MM.1S (cell line): ENCODE measurements around the gene ADCY4.

Source experiments
- DNase-seq: peaks from one replicate; pipeline ENCODE4 v3.0.0-alpha.2; 2015
- H2AFZ ChIP-seq: fragments of 300-600 bp; sonication (generic); 2 replicates; pipeline ENCODE4 v1.6.0; 2016; ENCODE audit warnings: antibody characterized with exemption, low read length
- H3F3A ChIP-seq: fragments of 300-600 bp; sonication (generic); 2 replicates; pipeline ENCODE4 v1.6.1; 2016; ENCODE audit warnings: mild to moderate bottlenecking, antibody characterized with exemption, low read length, moderate library complexity, mixed read lengths; ENCODE audit not compliant: insufficient read depth
- H3K27ac ChIP-seq: fragments of 300-600 bp; sonication (generic); 2 replicates; pipeline ENCODE4 v1.5.1; 2016; ENCODE audit warnings: mild to moderate bottlenecking, low read length
- H3K27me3 ChIP-seq: fragments of 300-600 bp; sonication (generic); replicated peaks from 2 replicates; pipeline ENCODE4 v1.6.0; 2016; ENCODE audit warnings: low read length; ENCODE audit not compliant: insufficient read depth
- H3K36me3 ChIP-seq: fragments of 300-600 bp; sonication (generic); replicated peaks from 2 replicates; pipeline ENCODE4 v1.6.1; 2016; ENCODE audit warnings: mild to moderate bottlenecking, low read length, mixed read lengths; ENCODE audit not compliant: insufficient read depth
- H3K4me1 ChIP-seq: fragments of 300-600 bp; sonication (generic); 2 replicates; pipeline ENCODE4 v1.6.1; 2016; ENCODE audit warnings: low read length, mixed read lengths
- H3K4me2 ChIP-seq: fragments of 300-600 bp; sonication (generic); 2 replicates; pipeline ENCODE4 v1.6.0; 2016; ENCODE audit warnings: low read depth, low read length
- H3K4me3 ChIP-seq: fragments of 300-600 bp; sonication (generic); 2 replicates; pipeline ENCODE4 v1.5.1; 2016; ENCODE audit warnings: low read length, mixed read lengths
- H3K79me2 ChIP-seq: fragments of 300-600 bp; sonication (generic); 2 replicates; pipeline ENCODE4 v1.6.1; 2016; ENCODE audit warnings: mixed run types, low read length, mixed read lengths
- H3K9ac ChIP-seq: fragments of 300-600 bp; sonication (generic); 2 replicates; pipeline ENCODE4 v1.6.1; 2016; ENCODE audit warnings: low read length, mixed read lengths
- H3K9me2 ChIP-seq: fragments of 300-600 bp; sonication (generic); replicated peaks from 2 replicates; pipeline ENCODE4 v1.6.1; 2016; ENCODE audit warnings: mild to moderate bottlenecking, low read length, mixed read lengths; ENCODE audit not compliant: insufficient read depth
- H3K9me3 ChIP-seq: fragments of 300-600 bp; sonication (generic); replicated peaks from 2 replicates; pipeline ENCODE4 v1.6.1; 2016; ENCODE audit warnings: mild to moderate bottlenecking, low read length, mixed read lengths; ENCODE audit not compliant: insufficient read depth
- H4K20me1 ChIP-seq: fragments of 300-600 bp; sonication (generic); 2 replicates; pipeline ENCODE4 v1.6.1; 2016; ENCODE audit warnings: mild to moderate bottlenecking, low read length, moderate library complexity, mixed read lengths; ENCODE audit not compliant: insufficient read depth
- EZH2 ChIP-seq: fragments of 300-600 bp; sonication (generic); optimal IDR thresholded peaks from 2 replicates; pipeline ENCODE3; 2017; ENCODE audit warnings: low read depth, mild to moderate bottlenecking, antibody characterized with exemption, low read length, mixed read lengths
- EZH2phosphoT487 ChIP-seq: fragments of 300-600 bp; sonication (generic); IDR thresholded peaks from 2 replicates; pipeline ENCODE4 v1.6.1; 2018; ENCODE audit warnings: antibody characterized with exemption, low read length
- TF ChIP-seq, protein P1 (sequence below): fragments of 300-600 bp; sonication (generic); IDR thresholded peaks from 2 replicates; pipeline ENCODE4 v1.5.1; 2016; ENCODE audit warnings: antibody characterized with exemption, low read length, mixed read lengths

ADCY4 gene

DNA sequence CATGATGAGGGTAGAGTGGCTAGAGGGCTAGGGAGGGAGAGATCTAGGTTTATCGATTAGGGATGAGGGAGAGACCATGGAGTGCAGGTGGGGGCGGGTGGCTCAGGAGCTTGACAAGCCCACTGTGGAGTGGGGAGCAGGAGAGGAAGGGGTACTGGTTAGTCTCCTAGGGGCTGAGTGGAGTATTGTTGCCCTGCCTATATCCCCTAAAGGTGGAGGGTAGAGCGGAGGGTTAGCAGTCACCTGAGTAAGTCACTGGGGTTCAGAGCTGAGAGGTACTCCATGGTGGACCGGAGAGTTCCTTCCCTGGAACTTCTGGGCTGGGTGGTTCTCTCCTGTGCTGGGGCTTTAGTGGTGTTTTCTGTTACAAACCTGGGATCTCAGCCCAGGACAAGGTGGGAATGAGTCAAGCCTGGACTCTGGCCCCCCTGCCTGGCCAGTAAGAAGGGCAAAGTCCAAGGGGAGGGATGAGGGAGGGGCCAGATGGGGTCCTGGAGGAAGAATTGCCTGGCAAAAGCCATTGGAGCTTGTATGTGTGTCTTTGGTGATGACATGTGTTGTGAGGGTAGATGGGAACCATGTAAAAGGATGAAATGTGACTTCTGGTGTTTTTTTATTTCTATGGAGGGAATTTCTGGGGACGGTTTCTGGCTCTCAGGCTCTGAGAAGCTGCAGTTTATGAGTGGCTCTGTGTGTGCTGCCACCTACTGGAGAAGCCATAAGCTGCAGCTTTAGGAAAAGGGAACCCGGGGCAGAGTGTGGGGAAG lies 27.1 kb downstream of the ADCY4 start, which contains the start of gene CIDEB:
TSS of gene CIDEB (minus strand) at position 403 of the 767 bp plus-strand sequence. CDS start at position 284, 119 bp downstream.
- Histone ChIP-seq H3K9ac (no peak within 1 kb of the TSS), H3K36me3 (no peaks in the 10 kb centered on the region), H3K27ac (no peak within 1 kb of the TSS), H3F3A (peaks cover 5% of the 10 kb centered on the region; the same call in 1 of the 2 replicates), H3K9me2 (no peaks in the 10 kb centered on the region), H3K79me2 (peaks cover 19% of the 10 kb centered on the region; the same call in 1 of the 2 replicates), H2AFZ (no peak within 1 kb of the TSS), H4K20me1 (no peaks in the 10 kb centered on the region), H3K4me2 (no peak within 1 kb of the TSS), H3K4me1 (peaks cover 17% of the 10 kb centered on the region), H3K27me3 (no peaks in the 10 kb centered on the region), H3K9me3 (no peaks in the 10 kb centered on the region), H3K4me3 (no peak within 1 kb of the TSS)
- peak; percentile 15 for DNase-seq
- TF ChIP-seq, protein P1, sequence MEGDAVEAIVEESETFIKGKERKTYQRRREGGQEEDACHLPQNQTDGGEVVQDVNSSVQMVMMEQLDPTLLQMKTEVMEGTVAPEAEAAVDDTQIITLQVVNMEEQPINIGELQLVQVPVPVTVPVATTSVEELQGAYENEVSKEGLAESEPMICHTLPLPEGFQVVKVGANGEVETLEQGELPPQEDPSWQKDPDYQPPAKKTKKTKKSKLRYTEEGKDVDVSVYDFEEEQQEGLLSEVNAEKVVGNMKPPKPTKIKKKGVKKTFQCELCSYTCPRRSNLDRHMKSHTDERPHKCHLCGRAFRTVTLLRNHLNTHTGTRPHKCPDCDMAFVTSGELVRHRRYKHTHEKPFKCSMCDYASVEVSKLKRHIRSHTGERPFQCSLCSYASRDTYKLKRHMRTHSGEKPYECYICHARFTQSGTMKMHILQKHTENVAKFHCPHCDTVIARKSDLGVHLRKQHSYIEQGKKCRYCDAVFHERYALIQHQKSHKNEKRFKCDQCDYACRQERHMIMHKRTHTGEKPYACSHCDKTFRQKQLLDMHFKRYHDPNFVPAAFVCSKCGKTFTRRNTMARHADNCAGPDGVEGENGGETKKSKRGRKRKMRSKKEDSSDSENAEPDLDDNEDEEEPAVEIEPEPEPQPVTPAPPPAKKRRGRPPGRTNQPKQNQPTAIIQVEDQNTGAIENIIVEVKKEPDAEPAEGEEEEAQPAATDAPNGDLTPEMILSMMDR, result peak; percentile 73
- no peak for TF ChIP-seq EZH2

GRCh38 chr14:24307156-24307574 lies 27.7 kb downstream of the ADCY4 start:
- TF ChIP-seq, protein P1, result no peak
- TF ChIP-seq EZH2 (no peak), EZH2phosphoT487 (no peak)
- Histone ChIP-seq H3K36me3 (no peaks in the 10 kb centered on the region), H3F3A (peaks cover 5% of the 10 kb centered on the region; the same call in 1 of the 2 replicates), H3K9me3 (no peaks in the 10 kb centered on the region), H4K20me1 (no peaks in the 10 kb centered on the region), H3K27ac (no peak overlapping the region), H3K4me1 (peaks cover 12% of the 10 kb centered on the region), H3K4me3 (no peak overlapping the region), H2AFZ (no peak overlapping the region), H3K27me3 (no peaks in the 10 kb centered on the region), H3K9ac (no peak overlapping the region), H3K79me2 (peaks cover 19% of the 10 kb centered on the region; the same call in 1 of the 2 replicates), H3K9me2 (no peaks in the 10 kb centered on the region), H3K4me2 (no peak overlapping the region)
- DNase-seq, result no peak

DNA sequence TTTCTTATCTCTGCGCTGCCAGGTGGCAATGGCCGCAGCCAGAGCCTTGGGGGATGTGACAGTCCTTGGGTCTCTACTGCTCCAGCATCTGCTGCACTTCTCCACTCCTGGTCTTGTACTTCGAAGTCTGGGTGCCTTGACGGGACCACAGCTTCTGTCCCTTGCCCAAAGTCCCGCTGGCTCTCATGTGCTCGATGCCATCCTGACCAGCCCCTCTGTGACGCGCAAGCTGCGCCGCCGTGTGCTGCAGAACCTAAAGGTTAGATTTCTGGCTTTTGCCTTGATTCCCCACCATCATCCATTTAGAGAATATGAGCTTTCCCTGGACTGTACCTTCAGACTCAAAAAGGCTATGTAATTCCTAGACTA lies 30.9 kb downstream of the ADCY4 start:
- Histone ChIP-seq H3K4me3 (no peak overlapping the region), H3K79me2 (peaks cover 24% of the 10 kb centered on the region), H3K36me3 (no peaks in the 10 kb centered on the region), H2AFZ (no peak overlapping the region), H3K4me1 (0 out of 2 replicates have a peak, but pooled peaks cover 5% of the 10 kb centered on the region), H3K4me2 (no peak overlapping the region), H4K20me1 (no peaks in the 10 kb centered on the region), H3K9me3 (no peaks in the 10 kb centered on the region), H3K9ac (no peak overlapping the region), H3K27me3 (no peaks in the 10 kb centered on the region), H3K27ac (no peak overlapping the region), H3K9me2 (no peaks in the 10 kb centered on the region), H3F3A (no peaks in the 10 kb centered on the region)
- TF ChIP-seq EZH2, result no peak
- TF ChIP-seq, protein P1, result no peak
- TF ChIP-seq EZH2phosphoT487, result no peak
- no peak for DNase-seq
